Smooth muscle cell (in vitro differentiated cells): ENCODE data around the gene BICD1. TPM values are rescaled to one million over a fixed set of nuclear protein-coding genes. Genes with fewer than 3 reads are reported as not detected.

Experiments
- DNase-seq: peaks from one replicate; lab custom pipeline; 2025; ENCODE audit not compliant: unreplicated experiment; lab: John Stamatoyannopoulos, UW
- H2AFZ ChIP-seq: fragments of 200-600 bp; sonication (generic); 2 replicates; pipeline ENCODE4 v1.6.0; 2016; ENCODE audit warnings: antibody characterized with exemption, low read depth, mild to moderate bottlenecking
- H3F3A ChIP-seq: fragments of 200-600 bp; sonication (generic); 2 replicates; pipeline ENCODE4 v1.6.0; 2017; ENCODE audit warnings: antibody characterized with exemption, low read depth
- H3K27ac ChIP-seq: fragments of 200-600 bp; sonication (generic); 2 replicates; pipeline ENCODE4 v1.5.1; 2016; ENCODE audit warnings: low read depth, mild to moderate bottlenecking
- H3K27me3 ChIP-seq: fragments of 200-600 bp; sonication (generic); 2 replicates; pipeline ENCODE4 v1.6.1; 2016; ENCODE audit warnings: low read depth, mild to moderate bottlenecking
- H3K36me3 ChIP-seq: fragments of 200-600 bp; sonication (generic); 2 replicates; pipeline ENCODE4 v1.5.1; 2016; ENCODE audit warnings: low read depth
- H3K4me1 ChIP-seq: fragments of 200-600 bp; sonication (generic); 2 replicates; pipeline ENCODE4 v1.5.1; 2016; ENCODE audit warnings: low read depth
- H3K4me2 ChIP-seq: fragments of 200-600 bp; sonication (generic); 2 replicates; pipeline ENCODE4 v1.6.0; 2016; ENCODE audit warnings: mild to moderate bottlenecking
- H3K4me3 ChIP-seq: fragments of 200-600 bp; sonication (generic); 2 replicates; pipeline ENCODE4 v1.5.1; 2016; ENCODE audit warnings: mild to moderate bottlenecking
- H3K79me2 ChIP-seq: fragments of 200-600 bp; sonication (generic); 2 replicates; pipeline ENCODE4 v1.6.0; 2016; ENCODE audit warnings: low read depth, mild to moderate bottlenecking
- H3K9ac ChIP-seq: fragments of 200-600 bp; sonication (generic); 2 replicates; pipeline ENCODE4 v1.6.0; 2016; ENCODE audit warnings: low read depth
- H3K9me3 ChIP-seq: fragments of 200-600 bp; sonication (generic); replicated peaks from 2 replicates; pipeline ENCODE4 v1.5.1; 2016; ENCODE audit warnings: low read depth
- H4K20me1 ChIP-seq: fragments of 200-600 bp; sonication (generic); 2 replicates; pipeline ENCODE4 v1.6.0; 2016; ENCODE audit warnings: low read depth
- WGBS: methylation state at CpG from one replicate; pipeline ENCODE4 v1.1.7; 2016; ENCODE audit warnings: low lambda C conversion rate; 5-methylcytosine and 5-hydroxymethylcytosine counted together
- polyA plus RNA-seq: library from polyadenylated mRNA; unstranded; fragments of >200 nt; fragmentation: Nextera tagmentation; extraction: Ambion mirVana; gene quantifications from 2 replicates; pipeline ENCODE4 v1.2.1, GENCODE V29; 2016
- total RNA-seq: library from RNA; depleted of rRNA; stranded (reverse); fragments of >200 nt; gene quantifications from 2 replicates; pipeline ENCODE4 v1.2.3, GENCODE V29; 2014
- TF ChIP-seq, protein P1 (sequence below): fragments of 200-600 bp; sonication (generic); IDR thresholded peaks from 2 replicates; pipeline ENCODE4 v1.5.1; 2017; ENCODE audit warnings: borderline replicate concordance, mild to moderate bottlenecking, antibody characterized with exemption; ENCODE audit not compliant: insufficient read depth, poor library complexity, severe bottlenecking

The BICD1 gene
- total and polyA plus RNA-seq, 2 experiments from 2014 or later, result 6.5 to 11.5 TPM

DNA sequence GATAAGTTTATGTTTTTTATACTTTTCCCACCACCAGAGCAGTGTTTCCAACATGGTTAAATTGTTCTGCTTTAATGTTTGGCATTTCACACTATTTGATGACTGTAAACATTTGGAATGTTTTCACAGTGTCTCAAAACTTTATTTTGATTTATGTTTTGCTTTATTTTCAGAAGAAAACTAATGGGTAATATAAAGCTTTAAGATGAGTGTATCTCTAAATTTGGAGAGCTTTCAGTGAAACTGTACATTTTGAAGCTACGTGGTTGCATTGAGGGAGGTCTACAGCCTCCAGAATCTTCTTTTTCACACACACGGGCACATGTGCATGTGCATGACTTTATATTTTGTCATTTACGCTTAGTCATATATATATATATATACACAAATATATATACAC is 10.7 kb downstream of the BICD1 start:
- no peak for DNase-seq
- Histone ChIP-seq H3K9ac (no peak overlapping the region), H3F3A (peaks cover 5% of the 10 kb centered on the region), H3K4me1 (peaks cover 5% of the 10 kb centered on the region), H3K36me3 (no peaks in the 10 kb centered on the region), H3K4me3 (no peak overlapping the region), H3K27ac (peak overlapping the region; percentile 4), H3K27me3 (no peaks in the 10 kb centered on the region), H4K20me1 (no peaks in the 10 kb centered on the region), H3K4me2 (no peak overlapping the region), H3K79me2 (peaks cover 30% of the 10 kb centered on the region), H3K9me3 (no peaks in the 10 kb centered on the region), H2AFZ (no peak overlapping the region)
- 87% methylated on average over 3 of the region's 3 CpGs for WGBS
- TF ChIP-seq, protein P1, sequence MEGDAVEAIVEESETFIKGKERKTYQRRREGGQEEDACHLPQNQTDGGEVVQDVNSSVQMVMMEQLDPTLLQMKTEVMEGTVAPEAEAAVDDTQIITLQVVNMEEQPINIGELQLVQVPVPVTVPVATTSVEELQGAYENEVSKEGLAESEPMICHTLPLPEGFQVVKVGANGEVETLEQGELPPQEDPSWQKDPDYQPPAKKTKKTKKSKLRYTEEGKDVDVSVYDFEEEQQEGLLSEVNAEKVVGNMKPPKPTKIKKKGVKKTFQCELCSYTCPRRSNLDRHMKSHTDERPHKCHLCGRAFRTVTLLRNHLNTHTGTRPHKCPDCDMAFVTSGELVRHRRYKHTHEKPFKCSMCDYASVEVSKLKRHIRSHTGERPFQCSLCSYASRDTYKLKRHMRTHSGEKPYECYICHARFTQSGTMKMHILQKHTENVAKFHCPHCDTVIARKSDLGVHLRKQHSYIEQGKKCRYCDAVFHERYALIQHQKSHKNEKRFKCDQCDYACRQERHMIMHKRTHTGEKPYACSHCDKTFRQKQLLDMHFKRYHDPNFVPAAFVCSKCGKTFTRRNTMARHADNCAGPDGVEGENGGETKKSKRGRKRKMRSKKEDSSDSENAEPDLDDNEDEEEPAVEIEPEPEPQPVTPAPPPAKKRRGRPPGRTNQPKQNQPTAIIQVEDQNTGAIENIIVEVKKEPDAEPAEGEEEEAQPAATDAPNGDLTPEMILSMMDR, result no peak

DNA sequence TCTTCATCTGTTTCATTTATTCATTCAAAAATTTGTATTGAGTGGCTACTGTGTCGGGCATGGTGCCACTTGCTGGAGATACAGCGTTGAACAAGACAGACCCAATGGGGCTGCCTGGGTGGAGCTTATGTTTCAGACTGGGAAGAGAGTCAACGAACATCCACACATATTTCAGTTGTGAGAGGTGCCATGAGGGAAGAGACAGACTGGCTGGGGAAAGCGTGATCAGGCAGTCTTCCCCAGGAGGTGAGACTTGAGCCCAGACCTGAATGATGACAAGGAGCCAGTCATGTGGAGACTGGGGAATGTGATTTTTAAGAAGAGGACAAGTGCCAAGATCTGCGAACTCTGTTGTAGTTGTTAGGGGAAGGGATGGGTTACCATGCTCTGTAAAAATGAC is 12.2 kb downstream of the BICD1 start:
- H3K79me2 ChIP-seq, result peaks cover 31% of the 10 kb centered on the region
- no peak overlapping the region for H3K27ac ChIP-seq
- H3K9ac ChIP-seq, result no peak overlapping the region
- no peak for DNase-seq
- no peaks in the 10 kb centered on the region for H3K36me3 ChIP-seq
- no peak overlapping the region for H3K4me3 ChIP-seq
- H3K27me3 ChIP-seq, result no peaks in the 10 kb centered on the region
- 93% methylated on average over 5 of the region's 5 CpGs for WGBS
- H3K4me2 ChIP-seq, result no peak overlapping the region
- H2AFZ ChIP-seq, result no peak overlapping the region
- peaks cover 5% of the 10 kb centered on the region for H3K4me1 ChIP-seq
- TF ChIP-seq, protein P1, result no peak
- peaks cover 1% of the 10 kb centered on the region for H4K20me1 ChIP-seq
- H3K9me3 ChIP-seq, result no peaks in the 10 kb centered on the region
- peaks cover 5% of the 10 kb centered on the region for H3F3A ChIP-seq

DNA sequence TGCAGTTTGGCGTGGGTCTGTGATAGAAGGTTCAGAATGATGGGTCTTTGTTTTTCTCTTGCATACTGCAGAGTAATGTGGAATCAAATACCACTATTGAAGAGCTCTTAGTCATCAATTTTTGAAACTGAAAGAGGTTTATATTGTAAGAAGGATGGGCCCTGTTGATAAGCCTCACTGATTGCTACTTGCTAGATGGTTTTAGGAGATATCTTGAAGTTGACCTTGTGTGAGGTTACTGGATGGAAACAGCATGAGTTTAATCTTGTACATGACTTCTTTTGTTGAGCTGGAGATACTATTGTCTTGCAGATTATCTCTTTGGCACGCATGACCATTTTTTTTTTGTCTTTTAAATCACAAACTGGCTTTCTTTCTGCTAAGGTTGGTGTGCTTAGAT is 13.8 kb downstream of the BICD1 start:
- H4K20me1 ChIP-seq, result peaks cover 16% of the 10 kb centered on the region
- peaks cover 5% of the 10 kb centered on the region for H3F3A ChIP-seq
- H3K4me1 ChIP-seq, result peaks cover 5% of the 10 kb centered on the region
- no peaks in the 10 kb centered on the region for H3K36me3 ChIP-seq
- H3K4me3 ChIP-seq, result no peak overlapping the region
- no peak overlapping the region for H3K9ac ChIP-seq
- H3K4me2 ChIP-seq, result no peak overlapping the region
- H3K9me3 ChIP-seq, result no peaks in the 10 kb centered on the region
- TF ChIP-seq, protein P1, result no peak
- H2AFZ ChIP-seq, result no peak overlapping the region
- WGBS, result 86% methylated on average over 2 of the region's 2 CpGs
- no peaks in the 10 kb centered on the region for H3K27me3 ChIP-seq
- H3K27ac ChIP-seq, result no peak overlapping the region
- DNase-seq, result no peak
- peaks cover 28% of the 10 kb centered on the region for H3K79me2 ChIP-seq

DNA sequence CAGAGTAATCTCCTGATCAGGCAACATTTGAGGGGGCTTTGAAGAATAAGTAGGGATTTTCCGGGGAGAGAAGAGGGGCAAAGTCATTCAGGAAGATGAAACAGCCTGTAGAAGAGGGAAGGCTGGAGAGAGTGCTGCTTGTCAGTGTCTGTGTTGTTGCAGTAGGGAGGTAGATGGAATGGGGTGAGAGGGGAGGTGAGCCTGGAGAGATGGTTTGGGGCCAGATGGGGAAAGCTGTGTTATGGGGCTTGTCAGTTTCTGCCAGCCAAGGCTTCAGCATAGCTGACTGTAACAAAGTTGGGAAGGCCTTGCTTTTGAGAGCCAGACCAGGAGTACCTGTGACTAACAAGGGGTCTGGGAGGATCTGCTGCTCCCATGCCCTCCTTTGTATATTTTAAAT is 18.0 kb downstream of the BICD1 start:
- peaks cover 34% of the 10 kb centered on the region for H4K20me1 ChIP-seq
- no peak overlapping the region for H3K9ac ChIP-seq
- no peak overlapping the region for H2AFZ ChIP-seq
- no peaks in the 10 kb centered on the region for H3K9me3 ChIP-seq
- no peak overlapping the region for H3K27ac ChIP-seq
- DNase-seq, result no peak
- no peaks in the 10 kb centered on the region for H3K36me3 ChIP-seq
- 77% methylated on average over 1 of the region's 1 CpG for WGBS
- no peaks in the 10 kb centered on the region for H3K4me1 ChIP-seq
- no peak overlapping the region for H3K4me2 ChIP-seq
- TF ChIP-seq, protein P1, result no peak
- no peaks in the 10 kb centered on the region for H3F3A ChIP-seq
- peaks cover 33% of the 10 kb centered on the region for H3K79me2 ChIP-seq
- H3K27me3 ChIP-seq, result no peaks in the 10 kb centered on the region
- H3K4me3 ChIP-seq, result no peak overlapping the region
